Activated T-cell treated with anti-CD3 and anti-CD28 coated beads for 48 hours (primary cell): ENCODE results near the gene ACAA2.

ENCODE experiments used
- DNase-seq: peaks from one replicate; pipeline ENCODE4 v3.0.0-alpha.2; 2020; ENCODE audit warnings: low read depth

Gene ACAA2

DNA sequence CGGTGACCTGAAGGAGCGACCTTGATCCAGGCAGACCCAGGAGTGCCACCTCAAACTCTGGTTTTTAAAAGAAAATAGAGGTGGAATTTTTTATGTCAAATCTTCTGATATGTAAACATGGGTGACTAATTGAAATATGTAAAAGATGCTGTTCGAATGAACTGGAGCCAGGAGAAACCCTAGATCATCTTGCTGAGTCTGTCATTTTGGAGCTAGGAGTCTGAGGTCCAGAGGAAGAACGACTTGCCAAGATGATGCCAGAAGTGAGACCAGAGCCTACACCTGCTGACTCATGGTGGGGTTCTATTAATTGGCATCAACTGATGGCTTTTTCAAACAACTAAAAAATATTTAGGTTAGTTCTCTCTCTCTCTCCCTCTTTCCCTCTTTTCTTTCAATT, 74.1 kb downstream of the ACAA2 start:
- no peak for DNase-seq

GRCh38 chr18:49738721-49739120, 74.6 kb downstream of the ACAA2 start:
- no peak for DNase-seq

DNA sequence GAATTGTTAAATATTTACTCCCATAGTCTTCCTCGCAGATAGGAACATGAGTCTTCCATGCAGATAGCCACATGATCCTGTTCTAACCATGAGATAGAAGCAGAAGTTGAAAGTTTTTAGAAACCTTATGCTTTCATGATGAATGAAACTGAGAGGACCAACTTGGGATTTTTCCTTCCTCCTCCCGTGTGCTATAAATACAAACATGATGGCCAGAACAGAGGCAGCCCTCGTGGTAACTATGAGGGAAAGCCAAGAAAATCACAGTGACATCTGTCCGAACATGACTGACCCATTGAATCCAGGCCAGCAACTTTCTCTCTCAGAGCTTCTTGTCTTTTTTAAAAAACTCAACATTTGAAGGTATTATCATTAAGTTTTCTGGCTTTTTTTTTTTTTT, 78.5 kb downstream of the ACAA2 start:
- DNase-seq, result no peak

- no peak for DNase-seq
These were observed 79.3 kb downstream of the ACAA2 start for GRCh38 chr18:49733896-49734585.

GRCh38 chr18:49733321-49733720, 80.0 kb downstream of the ACAA2 start:
- no peak for DNase-seq
